ENCODE measurements around the gene FUT7.

DNA sequence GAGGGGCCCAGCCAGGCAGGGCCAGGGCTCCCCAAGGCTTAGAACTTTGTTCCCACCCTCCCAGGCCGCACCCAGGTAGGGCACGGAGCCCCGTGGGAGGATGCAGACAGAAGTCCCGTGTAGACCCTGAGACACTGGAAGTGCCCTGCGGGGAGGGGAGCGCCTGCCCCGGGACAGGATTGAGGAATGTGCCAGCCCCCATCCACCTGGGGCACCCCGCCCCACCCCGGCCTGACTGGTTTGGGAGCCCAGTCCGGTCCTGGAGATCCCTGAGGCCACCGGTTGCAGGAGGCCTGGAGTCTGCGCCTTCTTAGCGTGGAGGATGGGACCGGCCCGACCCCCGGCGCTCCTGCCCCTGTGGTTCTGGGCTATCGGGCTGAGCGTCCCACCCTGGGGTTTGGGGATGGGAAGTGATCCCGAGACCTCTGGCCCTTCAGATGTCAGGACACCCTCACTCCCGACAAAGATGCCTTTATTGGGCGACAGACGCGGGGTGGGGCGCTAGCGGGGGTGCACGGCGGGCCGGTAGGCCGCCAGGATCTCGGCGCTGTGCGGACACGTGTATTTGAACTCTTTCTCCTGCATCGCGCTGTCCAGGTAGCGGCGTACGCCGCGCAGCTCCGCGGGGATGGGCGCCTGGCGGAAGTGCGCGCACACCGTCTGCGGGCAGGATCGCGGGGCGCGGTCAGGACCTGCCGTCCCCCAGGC is 37.6 kb downstream of the FUT7 start:
- TF ChIP-seq, protein P1, sequence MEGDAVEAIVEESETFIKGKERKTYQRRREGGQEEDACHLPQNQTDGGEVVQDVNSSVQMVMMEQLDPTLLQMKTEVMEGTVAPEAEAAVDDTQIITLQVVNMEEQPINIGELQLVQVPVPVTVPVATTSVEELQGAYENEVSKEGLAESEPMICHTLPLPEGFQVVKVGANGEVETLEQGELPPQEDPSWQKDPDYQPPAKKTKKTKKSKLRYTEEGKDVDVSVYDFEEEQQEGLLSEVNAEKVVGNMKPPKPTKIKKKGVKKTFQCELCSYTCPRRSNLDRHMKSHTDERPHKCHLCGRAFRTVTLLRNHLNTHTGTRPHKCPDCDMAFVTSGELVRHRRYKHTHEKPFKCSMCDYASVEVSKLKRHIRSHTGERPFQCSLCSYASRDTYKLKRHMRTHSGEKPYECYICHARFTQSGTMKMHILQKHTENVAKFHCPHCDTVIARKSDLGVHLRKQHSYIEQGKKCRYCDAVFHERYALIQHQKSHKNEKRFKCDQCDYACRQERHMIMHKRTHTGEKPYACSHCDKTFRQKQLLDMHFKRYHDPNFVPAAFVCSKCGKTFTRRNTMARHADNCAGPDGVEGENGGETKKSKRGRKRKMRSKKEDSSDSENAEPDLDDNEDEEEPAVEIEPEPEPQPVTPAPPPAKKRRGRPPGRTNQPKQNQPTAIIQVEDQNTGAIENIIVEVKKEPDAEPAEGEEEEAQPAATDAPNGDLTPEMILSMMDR (IDR thresholded peaks at IDR 0.05; ENCODE audit: insufficient read depth, low read length, poor library complexity, severe bottlenecking): no peak
- TF ChIP-seq EZH2phosphoT487 (conservative IDR thresholded peaks at IDR 0.05; ENCODE audit: low read length): no peak

Data from SU-DHL-6 (cell line).